ENCODE measurements around the gene NTRK3.

The NTRK3 gene

GRCh38 chr15:88013111-88013510 lies 243.4 kb downstream of the NTRK3 start:
- TF ChIP-seq REST (IDR thresholded peaks at IDR 0.05; ENCODE audit: insufficient read depth in 1 of 2, low read depth in 2 of 2, low read length in 2 of 2) (no peak), SIN3A (IDR thresholded peaks at IDR 0.05; ENCODE audit: borderline replicate concordance, insufficient read depth, low read length) (no peak), FOXP2 (optimal IDR thresholded peaks at IDR 0.05; ENCODE audit: borderline replicate concordance, extremely low read depth, extremely low read length, insufficient read depth) (no peak), POLR2AphosphoS5 (IDR thresholded peaks at IDR 0.05; ENCODE audit: low read depth, low read length) (no peak), TAF1 (IDR thresholded peaks at IDR 0.05; ENCODE audit: borderline replicate concordance, insufficient read depth, low read length) (no peak)

- TF ChIP-seq POLR2AphosphoS5 (IDR thresholded peaks at IDR 0.05; ENCODE audit: low read depth, low read length), result no peak
- no peak for TF ChIP-seq FOXP2 (optimal IDR thresholded peaks at IDR 0.05; ENCODE audit: borderline replicate concordance, extremely low read depth, extremely low read length, insufficient read depth)
These were observed 243.9 kb downstream of the NTRK3 start for GRCh38 chr15:88012688-88013087.

- no peak for TF ChIP-seq POLR2AphosphoS5 (IDR thresholded peaks at IDR 0.05; ENCODE audit: low read depth, low read length)
- no peak for TF ChIP-seq TAF1 (IDR thresholded peaks at IDR 0.05; ENCODE audit: borderline replicate concordance, insufficient read depth, low read length)
- no peak for TF ChIP-seq SIN3A (IDR thresholded peaks at IDR 0.05; ENCODE audit: borderline replicate concordance, insufficient read depth, low read length)
- TF ChIP-seq FOXP2 (optimal IDR thresholded peaks at IDR 0.05; ENCODE audit: borderline replicate concordance, extremely low read depth, extremely low read length, insufficient read depth), result no peak
- TF ChIP-seq REST (IDR thresholded peaks at IDR 0.05; ENCODE audit: insufficient read depth in 1 of 2, low read depth in 2 of 2, low read length in 2 of 2), result no peak
These were observed 244.3 kb downstream of the NTRK3 start for GRCh38 chr15:88012233-88012632.

- TF ChIP-seq FOXP2 (optimal IDR thresholded peaks at IDR 0.05; ENCODE audit: borderline replicate concordance, extremely low read depth, extremely low read length, insufficient read depth) (no peak), TAF1 (IDR thresholded peaks at IDR 0.05; ENCODE audit: borderline replicate concordance, insufficient read depth, low read length) (no peak), POLR2AphosphoS5 (IDR thresholded peaks at IDR 0.05; ENCODE audit: low read depth, low read length) (no peak), REST (IDR thresholded peaks at IDR 0.05; ENCODE audit: insufficient read depth in 1 of 2, low read depth in 2 of 2, low read length in 2 of 2) (no peak), SIN3A (IDR thresholded peaks at IDR 0.05; ENCODE audit: borderline replicate concordance, insufficient read depth, low read length) (no peak)
These were observed 245.0 kb downstream of the NTRK3 start for GRCh38 chr15:88011533-88011932.

GRCh38 chr15:88006146-88006545 lies 250.4 kb downstream of the NTRK3 start:
- TF ChIP-seq SIN3A (IDR thresholded peaks at IDR 0.05; ENCODE audit: borderline replicate concordance, insufficient read depth, low read length) (no peak), POLR2AphosphoS5 (IDR thresholded peaks at IDR 0.05; ENCODE audit: low read depth, low read length) (no peak), FOXP2 (optimal IDR thresholded peaks at IDR 0.05; ENCODE audit: borderline replicate concordance, extremely low read depth, extremely low read length, insufficient read depth) (no peak), TAF1 (IDR thresholded peaks at IDR 0.05; ENCODE audit: borderline replicate concordance, insufficient read depth, low read length) (no peak), REST (IDR thresholded peaks at IDR 0.05; ENCODE audit: insufficient read depth in 1 of 2, low read depth in 2 of 2, low read length in 2 of 2) (no peak)

Measured in PFSK-1 (cell line).